ENCODE measurements around the gene RSPH6A.

The RSPH6A gene

DNA sequence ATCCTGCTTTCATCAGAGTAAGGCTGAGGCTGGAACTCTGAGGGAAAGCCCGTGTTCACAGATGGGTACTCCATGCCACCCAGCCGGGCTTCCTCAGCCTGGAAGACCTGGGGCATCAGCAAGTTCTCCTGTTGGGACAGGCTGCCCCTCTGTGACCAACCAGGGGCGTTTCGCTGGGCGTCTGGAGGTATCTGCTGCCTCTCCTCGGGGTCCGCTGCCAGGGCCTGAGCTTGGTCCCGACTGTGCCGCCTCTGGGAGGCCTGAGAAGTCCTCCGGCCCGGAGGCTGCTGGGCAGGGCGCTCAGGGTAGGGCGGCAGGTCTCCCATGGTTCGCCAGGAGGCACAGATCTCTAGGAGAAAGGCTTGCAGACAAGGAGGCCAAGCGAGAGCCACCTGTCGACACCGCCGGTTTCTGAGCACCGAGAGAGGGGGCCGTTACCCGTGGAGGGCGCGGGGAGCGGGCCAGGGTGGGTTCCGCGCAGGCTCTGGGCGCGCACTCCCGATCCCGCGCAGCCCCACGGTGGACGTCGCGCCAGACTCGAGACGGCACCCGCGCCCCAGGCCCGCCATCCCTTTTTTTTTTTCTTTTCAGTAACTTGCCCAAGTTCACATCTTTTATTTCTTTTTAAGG is at the start of gene RSPH6A:
Gene RSPH6A (minus strand): TSS at position 458 of the 630 bp plus-strand sequence. CDS start 132 bp downstream, at position 326.
- no peak for ATAC-seq
- TF ChIP-seq, protein P1, sequence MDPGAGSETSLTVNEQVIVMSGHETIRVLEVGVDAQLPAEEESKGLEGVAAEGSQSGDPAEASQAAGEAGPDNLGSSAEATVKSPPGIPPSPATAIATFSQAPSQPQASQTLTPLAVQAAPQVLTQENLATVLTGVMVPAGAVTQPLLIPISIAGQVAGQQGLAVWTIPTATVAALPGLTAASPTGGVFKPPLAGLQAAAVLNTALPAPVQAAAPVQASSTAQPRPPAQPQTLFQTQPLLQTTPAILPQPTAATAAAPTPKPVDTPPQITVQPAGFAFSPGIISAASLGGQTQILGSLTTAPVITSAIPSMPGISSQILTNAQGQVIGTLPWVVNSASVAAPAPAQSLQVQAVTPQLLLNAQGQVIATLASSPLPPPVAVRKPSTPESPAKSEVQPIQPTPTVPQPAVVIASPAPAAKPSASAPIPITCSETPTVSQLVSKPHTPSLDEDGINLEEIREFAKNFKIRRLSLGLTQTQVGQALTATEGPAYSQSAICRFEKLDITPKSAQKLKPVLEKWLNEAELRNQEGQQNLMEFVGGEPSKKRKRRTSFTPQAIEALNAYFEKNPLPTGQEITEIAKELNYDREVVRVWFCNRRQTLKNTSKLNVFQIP (CRISPR knock-in tag; IDR thresholded peaks at IDR 0.05; ENCODE audit: borderline replicate concordance, low read depth) = no peak
- TF ChIP-seq RARB (CRISPR knock-in tag; IDR thresholded peaks at IDR 0.05) (no peak), ZC3H10 (CRISPR knock-in tag; IDR thresholded peaks at IDR 0.05) (no peak), GLIS3 (CRISPR knock-in tag; IDR thresholded peaks at IDR 0.05) (no peak), ZNF565 (CRISPR knock-in tag; conservative IDR thresholded peaks at IDR 0.05; ENCODE audit: low read depth) (no peak), ZNF8 (CRISPR knock-in tag; IDR thresholded peaks at IDR 0.05) (no peak), BACH2 (CRISPR knock-in tag; IDR thresholded peaks at IDR 0.05; ENCODE audit: borderline replicate concordance) (no peak), PPARA (CRISPR knock-in tag; IDR thresholded peaks at IDR 0.05; ENCODE audit: borderline replicate concordance) (no peak), ZFP30 (CRISPR knock-in tag; IDR thresholded peaks at IDR 0.05) (no peak), TCF4 (CRISPR knock-in tag; IDR thresholded peaks at IDR 0.05; ENCODE audit: borderline replicate concordance) (no peak), CSDC2 (CRISPR knock-in tag; IDR thresholded peaks at IDR 0.05) (no peak), OSR1 (CRISPR knock-in tag; IDR thresholded peaks at IDR 0.05) (no peak)
- TF ChIP-seq, protein P2, sequence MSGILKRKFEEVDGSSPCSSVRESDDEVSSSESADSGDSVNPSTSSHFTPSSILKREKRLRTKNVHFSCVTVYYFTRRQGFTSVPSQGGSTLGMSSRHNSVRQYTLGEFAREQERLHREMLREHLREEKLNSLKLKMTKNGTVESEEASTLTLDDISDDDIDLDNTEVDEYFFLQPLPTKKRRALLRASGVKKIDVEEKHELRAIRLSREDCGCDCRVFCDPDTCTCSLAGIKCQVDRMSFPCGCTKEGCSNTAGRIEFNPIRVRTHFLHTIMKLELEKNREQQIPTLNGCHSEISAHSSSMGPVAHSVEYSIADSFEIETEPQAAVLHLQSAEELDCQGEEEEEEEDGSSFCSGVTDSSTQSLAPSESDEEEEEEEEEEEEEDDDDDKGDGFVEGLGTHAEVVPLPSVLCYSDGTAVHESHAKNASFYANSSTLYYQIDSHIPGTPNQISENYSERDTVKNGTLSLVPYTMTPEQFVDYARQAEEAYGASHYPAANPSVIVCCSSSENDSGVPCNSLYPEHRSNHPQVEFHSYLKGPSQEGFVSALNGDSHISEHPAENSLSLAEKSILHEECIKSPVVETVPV (CRISPR knock-in tag; IDR thresholded peaks at IDR 0.05) = no peak
- TF ChIP-seq, protein P3, sequence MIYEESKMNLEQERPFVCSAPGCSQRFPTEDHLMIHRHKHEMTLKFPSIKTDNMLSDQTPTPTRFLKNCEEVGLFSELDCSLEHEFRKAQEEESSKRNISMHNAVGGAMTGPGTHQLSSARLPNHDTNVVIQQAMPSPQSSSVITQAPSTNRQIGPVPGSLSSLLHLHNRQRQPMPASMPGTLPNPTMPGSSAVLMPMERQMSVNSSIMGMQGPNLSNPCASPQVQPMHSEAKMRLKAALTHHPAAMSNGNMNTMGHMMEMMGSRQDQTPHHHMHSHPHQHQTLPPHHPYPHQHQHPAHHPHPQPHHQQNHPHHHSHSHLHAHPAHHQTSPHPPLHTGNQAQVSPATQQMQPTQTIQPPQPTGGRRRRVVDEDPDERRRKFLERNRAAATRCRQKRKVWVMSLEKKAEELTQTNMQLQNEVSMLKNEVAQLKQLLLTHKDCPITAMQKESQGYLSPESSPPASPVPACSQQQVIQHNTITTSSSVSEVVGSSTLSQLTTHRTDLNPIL (CRISPR knock-in tag; IDR thresholded peaks at IDR 0.05; ENCODE audit: low read depth) = no peak
- TF ChIP-seq, protein P4, sequence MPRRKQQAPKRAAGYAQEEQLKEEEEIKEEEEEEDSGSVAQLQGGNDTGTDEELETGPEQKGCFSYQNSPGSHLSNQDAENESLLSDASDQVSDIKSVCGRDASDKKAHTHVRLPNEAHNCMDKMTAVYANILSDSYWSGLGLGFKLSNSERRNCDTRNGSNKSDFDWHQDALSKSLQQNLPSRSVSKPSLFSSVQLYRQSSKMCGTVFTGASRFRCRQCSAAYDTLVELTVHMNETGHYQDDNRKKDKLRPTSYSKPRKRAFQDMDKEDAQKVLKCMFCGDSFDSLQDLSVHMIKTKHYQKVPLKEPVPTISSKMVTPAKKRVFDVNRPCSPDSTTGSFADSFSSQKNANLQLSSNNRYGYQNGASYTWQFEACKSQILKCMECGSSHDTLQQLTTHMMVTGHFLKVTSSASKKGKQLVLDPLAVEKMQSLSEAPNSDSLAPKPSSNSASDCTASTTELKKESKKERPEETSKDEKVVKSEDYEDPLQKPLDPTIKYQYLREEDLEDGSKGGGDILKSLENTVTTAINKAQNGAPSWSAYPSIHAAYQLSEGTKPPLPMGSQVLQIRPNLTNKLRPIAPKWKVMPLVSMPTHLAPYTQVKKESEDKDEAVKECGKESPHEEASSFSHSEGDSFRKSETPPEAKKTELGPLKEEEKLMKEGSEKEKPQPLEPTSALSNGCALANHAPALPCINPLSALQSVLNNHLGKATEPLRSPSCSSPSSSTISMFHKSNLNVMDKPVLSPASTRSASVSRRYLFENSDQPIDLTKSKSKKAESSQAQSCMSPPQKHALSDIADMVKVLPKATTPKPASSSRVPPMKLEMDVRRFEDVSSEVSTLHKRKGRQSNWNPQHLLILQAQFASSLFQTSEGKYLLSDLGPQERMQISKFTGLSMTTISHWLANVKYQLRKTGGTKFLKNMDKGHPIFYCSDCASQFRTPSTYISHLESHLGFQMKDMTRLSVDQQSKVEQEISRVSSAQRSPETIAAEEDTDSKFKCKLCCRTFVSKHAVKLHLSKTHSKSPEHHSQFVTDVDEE (CRISPR knock-in tag; IDR thresholded peaks at IDR 0.05) = no peak

DNA sequence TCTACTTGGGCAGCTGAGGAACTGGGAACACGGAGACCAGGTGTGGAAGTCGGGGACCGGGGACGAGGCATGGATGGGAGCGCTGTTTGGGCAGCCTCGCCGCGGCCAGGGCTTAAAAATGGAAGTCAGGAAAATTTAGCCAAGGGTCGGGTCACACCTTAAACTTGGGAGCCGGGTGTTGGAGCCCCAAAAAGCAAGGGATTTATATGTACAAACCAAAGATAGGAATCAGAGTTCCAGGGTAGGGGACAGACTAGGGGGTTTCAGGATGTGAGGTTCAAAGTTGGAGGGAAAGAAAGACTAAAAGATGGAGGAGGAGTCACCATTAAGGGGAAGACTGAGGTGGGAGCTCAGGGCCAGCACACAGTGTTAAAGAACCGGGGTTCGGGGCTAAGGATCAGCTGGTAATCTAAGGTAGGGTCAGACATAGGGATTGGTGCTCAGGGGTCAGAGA is 49.5 kb upstream of the RSPH6A start:
- ATAC-seq = no peak
- TF ChIP-seq TOX (CRISPR knock-in tag; IDR thresholded peaks at IDR 0.05; ENCODE audit: borderline replicate concordance) = no peak
- TF ChIP-seq OSR1 (CRISPR knock-in tag; IDR thresholded peaks at IDR 0.05) = no peak
- TF ChIP-seq ZFP3 (CRISPR knock-in tag; IDR thresholded peaks at IDR 0.05) = no peak
- TF ChIP-seq, protein P1 (CRISPR knock-in tag; IDR thresholded peaks at IDR 0.05; ENCODE audit: borderline replicate concordance, low read depth) = no peak
- TF ChIP-seq, protein P3 (CRISPR knock-in tag; IDR thresholded peaks at IDR 0.05; ENCODE audit: low read depth) = no peak
- TF ChIP-seq PPARA (CRISPR knock-in tag; IDR thresholded peaks at IDR 0.05; ENCODE audit: borderline replicate concordance) = no peak
- no peak for TF ChIP-seq SNAI2 (CRISPR knock-in tag; IDR thresholded peaks at IDR 0.05)
- TF ChIP-seq, protein P5, sequence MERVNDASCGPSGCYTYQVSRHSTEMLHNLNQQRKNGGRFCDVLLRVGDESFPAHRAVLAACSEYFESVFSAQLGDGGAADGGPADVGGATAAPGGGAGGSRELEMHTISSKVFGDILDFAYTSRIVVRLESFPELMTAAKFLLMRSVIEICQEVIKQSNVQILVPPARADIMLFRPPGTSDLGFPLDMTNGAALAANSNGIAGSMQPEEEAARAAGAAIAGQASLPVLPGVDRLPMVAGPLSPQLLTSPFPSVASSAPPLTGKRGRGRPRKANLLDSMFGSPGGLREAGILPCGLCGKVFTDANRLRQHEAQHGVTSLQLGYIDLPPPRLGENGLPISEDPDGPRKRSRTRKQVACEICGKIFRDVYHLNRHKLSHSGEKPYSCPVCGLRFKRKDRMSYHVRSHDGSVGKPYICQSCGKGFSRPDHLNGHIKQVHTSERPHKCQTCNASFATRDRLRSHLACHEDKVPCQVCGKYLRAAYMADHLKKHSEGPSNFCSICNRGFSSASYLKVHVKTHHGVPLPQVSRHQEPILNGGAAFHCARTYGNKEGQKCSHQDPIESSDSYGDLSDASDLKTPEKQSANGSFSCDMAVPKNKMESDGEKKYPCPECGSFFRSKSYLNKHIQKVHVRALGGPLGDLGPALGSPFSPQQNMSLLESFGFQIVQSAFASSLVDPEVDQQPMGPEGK (CRISPR knock-in tag; IDR thresholded peaks at IDR 0.05; ENCODE audit: borderline replicate concordance) = no peak
- TF ChIP-seq, protein P4 (CRISPR knock-in tag; IDR thresholded peaks at IDR 0.05) = no peak
- no peak for TF ChIP-seq ZNF8 (CRISPR knock-in tag; IDR thresholded peaks at IDR 0.05)
- no peak for TF ChIP-seq ZC3H10 (CRISPR knock-in tag; IDR thresholded peaks at IDR 0.05)
- TF ChIP-seq ARNTL (CRISPR knock-in tag; IDR thresholded peaks at IDR 0.05; ENCODE audit: borderline replicate concordance, low read depth) = no peak
- no peak for TF ChIP-seq ESRRG (CRISPR knock-in tag; IDR thresholded peaks at IDR 0.05)
- TF ChIP-seq BACH2 (CRISPR knock-in tag; IDR thresholded peaks at IDR 0.05; ENCODE audit: borderline replicate concordance) = no peak
- no peak for TF ChIP-seq GLIS3 (CRISPR knock-in tag; IDR thresholded peaks at IDR 0.05)
- TF ChIP-seq ZFP30 (CRISPR knock-in tag; IDR thresholded peaks at IDR 0.05) = no peak
- no peak for TF ChIP-seq ZNF565 (CRISPR knock-in tag; conservative IDR thresholded peaks at IDR 0.05; ENCODE audit: low read depth)
- TF ChIP-seq RARB (CRISPR knock-in tag; IDR thresholded peaks at IDR 0.05) = no peak
- TF ChIP-seq TCF4 (CRISPR knock-in tag; IDR thresholded peaks at IDR 0.05; ENCODE audit: borderline replicate concordance) = no peak
- TF ChIP-seq ZNF70 (CRISPR knock-in tag; IDR thresholded peaks at IDR 0.05) = no peak
